Parathyroid adenoma (tissue), 2 donors: ENCODE data around the gene KMT2D.

Experiments used
- H2AFZ ChIP-seq: fragments of 300-600 bp; sonication (generic); one replicate; pipeline ENCODE4 v1.7.0; 2017; ENCODE audit warnings: antibody characterized with exemption, mild to moderate bottlenecking
- H3K27ac ChIP-seq: fragments of 300-600 bp; sonication (generic); one replicate; pipeline ENCODE4 v1.7.0; 2017
- H3K27me3 ChIP-seq: fragments of 300-600 bp; sonication (generic); one replicate; pipeline ENCODE4 v1.7.0; 2017; ENCODE audit warnings: low read length; ENCODE audit not compliant: control insufficient read depth, insufficient read depth
- H3K36me3 ChIP-seq: fragments of 300-600 bp; sonication (generic); one replicate; pipeline ENCODE4 v1.7.0; 2017; ENCODE audit warnings: low read length; ENCODE audit not compliant: control insufficient read depth, insufficient read depth
- H3K4me1 ChIP-seq: fragments of 300-600 bp; sonication (generic); one replicate; pipeline ENCODE4 v1.7.0; 2017; ENCODE audit warnings: control low read depth
- H3K4me2 ChIP-seq: fragments of 300-600 bp; sonication (generic); one replicate; pipeline ENCODE4 v1.7.0; 2017; ENCODE audit warnings: low read length
- H3K4me3 ChIP-seq: fragments of 300-600 bp; sonication (generic); one replicate; pipeline ENCODE4 v1.7.0; 2017; ENCODE audit warnings: low read depth, low read length
- H3K79me2 ChIP-seq: fragments of 300-600 bp; sonication (generic); one replicate; pipeline ENCODE4 v1.7.0; 2017; ENCODE audit warnings: control low read depth
- H3K9ac ChIP-seq: fragments of 300-600 bp; sonication (generic); one replicate; pipeline ENCODE4 v1.7.0; 2017; ENCODE audit warnings: mild to moderate bottlenecking
- H3K9me3 ChIP-seq: fragments of 300-600 bp; sonication (generic); one replicate; pipeline ENCODE4 v1.7.0; 2017; ENCODE audit warnings: low read length; ENCODE audit not compliant: control insufficient read depth
- TF ChIP-seq, protein P1 (sequence below): fragments of 300-600 bp; sonication (generic); IDR thresholded peaks from one replicate; pipeline ENCODE4 v1.7.0; 2017; ENCODE audit warnings: antibody characterized with exemption, mild to moderate bottlenecking
- donor health status: primary hyperparathyroidism.

KMT2D gene

DNA sequence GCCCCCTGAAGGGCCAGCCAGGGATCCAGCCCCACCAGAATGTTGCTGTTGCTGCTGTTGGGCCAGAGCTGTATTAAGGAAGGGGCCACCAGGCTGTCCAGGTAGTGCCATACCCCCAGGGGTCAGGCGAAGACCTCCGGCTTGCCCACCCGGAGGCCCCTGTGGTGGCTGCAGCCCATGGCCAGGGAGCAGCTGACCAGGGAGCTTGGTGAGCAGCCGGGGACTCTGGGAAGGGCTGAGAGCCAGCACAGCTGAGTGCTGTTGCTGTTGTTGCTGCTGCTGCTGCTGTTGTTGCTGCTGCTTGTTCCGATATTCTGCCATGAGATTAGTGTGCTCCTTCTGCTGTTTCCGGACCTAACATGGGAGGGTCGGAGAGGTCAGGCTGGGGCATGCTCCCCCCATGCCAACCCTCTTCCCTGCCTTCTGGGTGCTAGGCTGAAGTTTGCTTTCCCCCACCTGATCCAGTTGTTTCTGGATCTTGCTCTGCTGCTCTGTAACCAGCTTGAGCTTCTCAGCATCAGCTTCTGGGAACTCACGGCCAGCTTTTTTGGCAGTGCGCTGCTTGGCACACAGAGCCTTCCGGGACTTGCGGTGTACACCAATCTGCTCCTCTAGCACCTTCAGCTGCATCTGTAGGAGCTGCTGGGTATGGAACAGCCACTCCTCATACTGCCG is 26.8 kb downstream of the KMT2D start:
- no peak overlapping the region for H3K27ac ChIP-seq

GRCh38 chr12:49032679-49033447 is 27.7 kb downstream of the KMT2D start:
- no peak overlapping the region for H3K4me2 ChIP-seq
- peaks cover 11% of the 10 kb centered on the region for H3K79me2 ChIP-seq
- no peaks in the 10 kb centered on the region for H3K27me3 ChIP-seq
- H3K36me3 ChIP-seq, result no peaks in the 10 kb centered on the region
- no peaks in the 10 kb centered on the region for H3K4me1 ChIP-seq
- no peak overlapping the region for H3K9ac ChIP-seq
- no peaks in the 10 kb centered on the region for H3K9me3 ChIP-seq
- no peak overlapping the region for H2AFZ ChIP-seq
- no peak overlapping the region for H3K4me3 ChIP-seq
- TF ChIP-seq, protein P1, sequence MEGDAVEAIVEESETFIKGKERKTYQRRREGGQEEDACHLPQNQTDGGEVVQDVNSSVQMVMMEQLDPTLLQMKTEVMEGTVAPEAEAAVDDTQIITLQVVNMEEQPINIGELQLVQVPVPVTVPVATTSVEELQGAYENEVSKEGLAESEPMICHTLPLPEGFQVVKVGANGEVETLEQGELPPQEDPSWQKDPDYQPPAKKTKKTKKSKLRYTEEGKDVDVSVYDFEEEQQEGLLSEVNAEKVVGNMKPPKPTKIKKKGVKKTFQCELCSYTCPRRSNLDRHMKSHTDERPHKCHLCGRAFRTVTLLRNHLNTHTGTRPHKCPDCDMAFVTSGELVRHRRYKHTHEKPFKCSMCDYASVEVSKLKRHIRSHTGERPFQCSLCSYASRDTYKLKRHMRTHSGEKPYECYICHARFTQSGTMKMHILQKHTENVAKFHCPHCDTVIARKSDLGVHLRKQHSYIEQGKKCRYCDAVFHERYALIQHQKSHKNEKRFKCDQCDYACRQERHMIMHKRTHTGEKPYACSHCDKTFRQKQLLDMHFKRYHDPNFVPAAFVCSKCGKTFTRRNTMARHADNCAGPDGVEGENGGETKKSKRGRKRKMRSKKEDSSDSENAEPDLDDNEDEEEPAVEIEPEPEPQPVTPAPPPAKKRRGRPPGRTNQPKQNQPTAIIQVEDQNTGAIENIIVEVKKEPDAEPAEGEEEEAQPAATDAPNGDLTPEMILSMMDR, result no peak
- H3K27ac ChIP-seq, result no peak overlapping the region

More for the DNA sequence above, 26.8 kb downstream of the KMT2D start:
- Histone ChIP-seq H3K4me3 (no peak overlapping the region), H3K79me2 (peaks cover 6% of the 10 kb centered on the region), H3K4me1 (no peaks in the 10 kb centered on the region), H2AFZ (no peak overlapping the region), H3K9me3 (no peaks in the 10 kb centered on the region), H3K27me3 (no peaks in the 10 kb centered on the region), H3K4me2 (no peak overlapping the region), H3K36me3 (no peaks in the 10 kb centered on the region), H3K9ac (no peak overlapping the region)
- TF ChIP-seq, protein P1, result no peak

DNA sequence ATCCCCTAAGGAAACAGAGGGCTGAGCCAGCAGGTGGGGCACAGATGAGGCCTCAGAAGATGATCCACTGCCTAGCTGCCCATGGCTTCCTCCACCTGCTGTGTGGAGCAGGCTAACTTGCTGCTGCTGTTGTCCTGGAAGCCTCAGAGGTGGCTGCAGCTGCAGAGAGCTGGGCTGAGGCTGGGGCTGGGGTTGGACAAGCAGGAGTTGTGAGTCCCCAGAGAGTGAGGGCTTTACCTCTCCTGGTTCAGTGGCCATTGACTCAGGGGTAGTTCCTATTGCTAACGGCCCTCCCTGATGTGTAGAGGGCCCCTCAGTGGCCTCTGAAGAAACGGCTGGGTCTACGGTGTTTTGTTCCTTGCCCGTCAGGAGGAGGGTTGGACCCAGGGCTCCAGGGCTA is 28.3 kb downstream of the KMT2D start:
- H3K27me3 ChIP-seq, result no peaks in the 10 kb centered on the region
- no peaks in the 10 kb centered on the region for H3K4me1 ChIP-seq
- H3K36me3 ChIP-seq, result no peaks in the 10 kb centered on the region
- H3K9ac ChIP-seq, result no peak overlapping the region
- H2AFZ ChIP-seq, result no peak overlapping the region
- TF ChIP-seq, protein P1, result no peak
- no peak overlapping the region for H3K4me2 ChIP-seq
- H3K4me3 ChIP-seq, result no peak overlapping the region
- peaks cover 17% of the 10 kb centered on the region for H3K79me2 ChIP-seq
- no peaks in the 10 kb centered on the region for H3K9me3 ChIP-seq
- no peak overlapping the region for H3K27ac ChIP-seq

GRCh38 chr12:49031573-49032161 is 28.9 kb downstream of the KMT2D start:
- Histone ChIP-seq H3K79me2 (peaks cover 17% of the 10 kb centered on the region), H3K4me3 (no peak overlapping the region), H2AFZ (no peak overlapping the region), H3K27me3 (no peaks in the 10 kb centered on the region), H3K4me1 (no peaks in the 10 kb centered on the region), H3K4me2 (no peak overlapping the region), H3K36me3 (no peaks in the 10 kb centered on the region), H3K9ac (no peak overlapping the region), H3K27ac (no peak overlapping the region), H3K9me3 (no peaks in the 10 kb centered on the region)
- TF ChIP-seq, protein P1, result no peak
